HG02588 (cell line): ENCODE measurements around the gene SLC19A1.

ENCODE experiments used
- ATAC-seq: cut with Tn5 transposase; IDR thresholded peaks from one replicate; pipeline ENCODE4 v1.9.1; 2021; ENCODE audit warnings: mild to moderate bottlenecking, moderate library complexity; ENCODE audit not compliant: unreplicated experiment

Gene SLC19A1

GRCh38 chr21:45496968-45497845, 45.0 kb downstream of the SLC19A1 start:
- ATAC-seq: no peak

- no peak for ATAC-seq
These were observed 45.9 kb downstream of the SLC19A1 start for GRCh38 chr21:45496151-45496967.

GRCh38 chr21:45494851-45495680, 47.2 kb downstream of the SLC19A1 start:
- no peak for ATAC-seq

GRCh38 chr21:45494135-45494850, 47.9 kb downstream of the SLC19A1 start:
- no peak for ATAC-seq

DNA sequence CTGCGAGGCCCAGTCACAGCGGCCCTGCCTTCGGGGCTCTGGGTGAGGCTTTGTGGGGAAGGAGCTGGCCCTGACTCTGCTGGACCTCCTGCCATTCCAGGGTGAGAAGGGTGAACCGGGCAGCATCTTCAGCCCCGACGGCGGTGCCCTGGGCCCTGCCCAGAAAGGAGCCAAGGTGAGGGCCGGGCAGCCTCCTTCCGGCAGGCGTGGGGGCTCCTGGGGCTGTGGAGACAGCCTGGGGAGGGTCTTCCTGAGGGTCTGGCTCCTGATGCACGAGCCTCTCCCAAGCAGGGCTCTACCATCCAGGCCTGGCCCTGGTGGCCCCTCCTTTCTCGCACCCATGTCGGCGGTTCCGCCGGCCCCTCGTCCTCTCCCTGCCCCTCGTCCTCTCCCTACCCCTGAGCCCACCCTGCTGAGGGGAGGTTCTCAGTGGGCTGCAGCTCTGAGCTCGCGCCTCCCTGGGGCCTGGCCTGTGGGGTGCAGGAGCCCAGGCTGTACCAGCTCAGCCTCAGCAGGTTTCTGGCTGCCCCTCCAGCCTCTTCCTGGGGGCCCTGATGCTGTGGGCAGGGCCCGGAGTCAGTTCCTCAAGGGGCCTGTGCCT, 48.7 kb downstream of the SLC19A1 start:
- ATAC-seq: no peak

DNA sequence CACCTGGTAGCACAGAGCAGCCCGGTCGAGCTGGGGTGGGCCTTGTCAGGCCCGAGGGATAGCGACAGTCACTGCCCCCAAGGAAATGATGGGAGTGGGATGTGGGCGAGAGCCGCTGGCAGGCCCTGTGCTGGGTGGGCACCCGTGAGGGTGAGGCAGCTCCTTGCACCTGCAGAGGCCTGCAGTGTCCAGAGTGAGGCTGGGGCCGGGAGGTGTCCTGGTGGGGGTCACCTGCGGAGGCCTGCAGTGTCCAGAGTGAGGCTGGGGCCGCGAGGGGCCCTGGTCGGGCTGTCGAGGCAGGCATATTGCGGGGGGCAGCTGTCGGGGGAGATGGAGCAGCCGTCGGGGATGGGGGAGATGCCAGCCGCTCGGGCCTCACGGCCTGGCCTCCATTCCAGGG, 49.5 kb downstream of the SLC19A1 start:
- no peak for ATAC-seq

- ATAC-seq: no peak
These were observed 50.6 kb downstream of the SLC19A1 start for GRCh38 chr21:45491623-45492022.

DNA sequence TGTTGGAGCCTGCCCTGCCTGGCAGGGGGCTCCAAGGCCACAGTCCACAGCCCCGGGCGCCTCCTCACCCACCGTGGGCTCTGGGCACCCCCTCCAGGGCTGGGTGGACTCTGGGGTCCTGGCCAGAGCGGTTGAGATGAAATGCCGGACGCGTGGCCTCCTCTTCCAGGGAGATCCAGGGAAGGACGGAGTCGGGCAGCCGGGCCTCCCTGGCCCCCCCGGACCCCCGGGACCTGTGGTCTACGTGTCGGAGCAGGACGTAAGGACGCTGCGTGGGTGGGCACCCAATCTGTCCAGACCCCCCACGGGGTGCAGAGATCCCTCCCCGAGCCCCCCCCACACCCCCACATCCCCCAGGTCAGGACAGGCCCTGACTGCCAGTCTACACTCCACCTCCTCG, 51.2 kb downstream of the SLC19A1 start:
- no peak for ATAC-seq

GRCh38 chr21:45490049-45490731, 52.0 kb downstream of the SLC19A1 start:
- no peak for ATAC-seq

- ATAC-seq: no peak
These were observed 52.6 kb downstream of the SLC19A1 start for GRCh38 chr21:45489722-45489982.

- no peak for ATAC-seq
These were observed 53.1 kb downstream of the SLC19A1 start for GRCh38 chr21:45488931-45489721.

DNA sequence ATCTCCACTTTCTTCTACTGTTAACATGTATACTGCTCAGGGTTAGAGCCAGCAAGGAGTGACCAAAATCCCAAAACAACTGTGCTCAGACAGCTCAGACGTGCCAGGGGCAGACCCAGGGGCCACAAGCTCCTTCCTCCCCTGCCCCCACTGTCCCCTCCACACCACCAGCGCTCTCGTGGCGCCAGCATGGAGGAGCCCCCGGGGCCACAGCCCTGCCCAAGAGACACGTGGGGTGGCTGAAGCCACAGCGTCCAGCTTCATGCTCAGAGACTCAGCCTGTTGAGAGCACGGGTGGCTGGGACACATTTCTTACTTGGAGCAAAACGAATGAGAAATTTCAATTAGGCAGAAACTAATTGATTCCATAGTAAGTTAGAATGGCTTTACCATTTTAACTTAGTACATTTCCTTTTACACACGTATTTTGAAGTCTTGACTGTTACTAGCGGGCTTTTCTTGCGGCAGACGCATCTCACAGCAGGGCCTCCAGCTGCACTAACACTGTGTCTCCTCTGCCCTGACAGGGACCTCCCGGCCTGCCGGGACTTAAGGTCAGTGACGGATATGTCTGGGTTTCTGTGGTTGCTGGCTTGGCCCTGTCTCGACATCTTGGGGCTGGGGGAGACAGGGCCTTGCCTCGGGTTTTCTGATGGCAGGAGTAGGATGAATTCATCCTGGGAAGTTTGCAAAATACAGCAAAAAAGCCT, 54.2 kb downstream of the SLC19A1 start:
- ATAC-seq: no peak

GRCh38 chr21:45487161-45487806, 55.0 kb downstream of the SLC19A1 start:
- ATAC-seq: no peak

DNA sequence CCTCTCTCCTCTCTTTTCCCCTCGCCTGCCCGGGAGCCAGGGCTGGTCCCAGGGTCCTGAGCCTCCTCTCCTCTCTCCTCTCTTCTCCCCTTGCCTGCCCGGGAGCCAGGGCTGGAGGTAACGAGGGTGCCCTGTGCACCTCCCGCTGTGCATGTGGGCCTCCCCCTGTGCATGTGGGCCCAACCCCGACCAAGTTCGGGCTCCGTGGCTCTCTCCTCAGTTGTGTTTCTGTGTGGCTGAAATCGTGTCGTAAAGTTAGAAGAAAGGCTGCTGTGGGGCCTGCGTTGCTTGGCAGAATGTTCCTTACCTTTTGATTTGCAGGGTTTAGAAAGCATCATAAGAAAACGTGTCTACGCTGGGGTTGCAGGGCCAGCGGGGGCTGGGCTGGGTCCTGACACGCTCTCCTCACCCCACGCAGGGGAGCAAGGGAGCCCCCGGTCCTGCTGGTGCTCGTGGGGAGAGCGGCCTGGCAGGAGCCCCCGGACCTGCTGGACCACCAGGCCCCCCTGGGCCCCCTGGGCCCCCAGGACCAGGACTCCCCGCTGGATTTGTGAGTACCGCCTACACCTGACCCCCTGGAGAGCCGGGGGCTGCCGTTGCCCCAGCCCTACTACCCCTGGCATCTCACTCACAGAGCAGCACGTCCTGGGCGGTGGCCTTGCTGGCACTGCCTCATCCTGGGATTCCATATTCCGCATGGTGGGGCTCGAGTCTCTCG, 55.6 kb downstream of the SLC19A1 start:
- ATAC-seq: no peak

GRCh38 chr21:45485686-45486442, 56.4 kb downstream of the SLC19A1 start:
- ATAC-seq: no peak

DNA sequence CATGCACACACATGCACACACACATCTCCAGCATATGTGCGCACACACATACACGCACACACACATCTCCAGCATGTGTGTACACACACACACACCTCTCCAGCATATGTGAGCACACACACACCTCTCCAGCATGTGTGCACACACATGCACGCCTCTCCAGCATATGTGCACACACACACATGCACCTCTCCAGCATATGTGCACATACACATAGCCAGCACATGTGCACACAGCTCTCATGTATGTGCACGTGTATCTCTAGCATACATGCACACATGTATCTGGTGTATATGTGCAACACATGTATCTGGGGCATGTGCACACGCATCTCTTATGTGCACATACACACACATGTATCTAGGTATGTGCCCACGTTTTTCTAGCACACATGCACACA, 57.9 kb downstream of the SLC19A1 start:
- no peak for ATAC-seq
